Measurements from ENCODE around the gene PPM1H.
"Not testable (repeated sequence)": the region's sequence is repeated elsewhere in the genome, so short reads cannot be mapped to it uniquely, and the experiment has no call there.

The PPM1H gene, protein sequence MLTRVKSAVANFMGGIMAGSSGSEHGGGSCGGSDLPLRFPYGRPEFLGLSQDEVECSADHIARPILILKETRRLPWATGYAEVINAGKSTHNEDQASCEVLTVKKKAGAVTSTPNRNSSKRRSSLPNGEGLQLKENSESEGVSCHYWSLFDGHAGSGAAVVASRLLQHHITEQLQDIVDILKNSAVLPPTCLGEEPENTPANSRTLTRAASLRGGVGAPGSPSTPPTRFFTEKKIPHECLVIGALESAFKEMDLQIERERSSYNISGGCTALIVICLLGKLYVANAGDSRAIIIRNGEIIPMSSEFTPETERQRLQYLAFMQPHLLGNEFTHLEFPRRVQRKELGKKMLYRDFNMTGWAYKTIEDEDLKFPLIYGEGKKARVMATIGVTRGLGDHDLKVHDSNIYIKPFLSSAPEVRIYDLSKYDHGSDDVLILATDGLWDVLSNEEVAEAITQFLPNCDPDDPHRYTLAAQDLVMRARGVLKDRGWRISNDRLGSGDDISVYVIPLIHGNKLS

DNA sequence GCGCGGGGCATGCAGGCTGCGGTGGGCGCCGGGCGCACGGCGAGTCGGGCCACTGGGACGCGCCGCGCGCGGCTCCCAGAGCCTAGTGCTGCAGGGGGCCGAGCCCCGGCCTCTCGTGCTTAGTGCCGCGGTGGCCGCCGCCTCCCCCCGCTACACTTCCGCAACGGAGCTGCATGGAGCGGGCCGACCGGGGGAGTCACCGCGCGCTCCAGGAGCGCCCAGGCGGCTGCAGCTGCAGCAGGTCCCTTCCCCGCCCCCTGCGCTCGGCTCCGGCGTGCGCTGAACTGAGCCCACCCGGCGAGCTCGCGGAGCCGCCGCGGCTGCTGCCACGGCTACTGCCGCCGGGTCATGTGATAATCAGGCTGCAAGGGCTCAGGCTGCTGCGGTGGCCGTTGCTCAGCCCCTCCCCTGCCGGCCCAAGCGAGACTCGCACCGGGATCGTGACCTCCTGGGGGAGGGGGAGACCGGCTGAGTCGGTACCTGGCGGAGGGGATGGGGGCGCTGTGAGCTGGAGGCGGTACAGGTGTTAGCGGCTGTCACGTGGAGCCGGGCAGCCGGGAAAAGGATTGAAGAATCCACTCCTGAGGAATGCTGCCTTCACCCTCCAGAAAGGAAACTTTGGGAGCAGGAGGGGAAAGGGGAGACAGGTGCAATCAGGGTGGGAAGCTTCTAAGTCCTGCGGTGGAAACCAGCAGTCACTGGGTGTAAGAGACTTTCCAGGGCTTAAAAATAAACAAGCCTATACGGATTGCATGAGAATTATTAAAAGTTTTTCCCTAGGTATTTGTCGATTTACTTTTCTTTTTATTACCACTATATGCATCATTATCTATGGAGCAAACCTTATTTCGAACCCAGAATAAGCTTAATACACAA lies at the start of gene PPM1H:
Gene PPM1H (minus strand): TSS at position 352 of the 876 bp plus-strand sequence. CDS start 414 bp downstream, outside the sequence.
- peak; percentile 51 for DNase-seq

DNA sequence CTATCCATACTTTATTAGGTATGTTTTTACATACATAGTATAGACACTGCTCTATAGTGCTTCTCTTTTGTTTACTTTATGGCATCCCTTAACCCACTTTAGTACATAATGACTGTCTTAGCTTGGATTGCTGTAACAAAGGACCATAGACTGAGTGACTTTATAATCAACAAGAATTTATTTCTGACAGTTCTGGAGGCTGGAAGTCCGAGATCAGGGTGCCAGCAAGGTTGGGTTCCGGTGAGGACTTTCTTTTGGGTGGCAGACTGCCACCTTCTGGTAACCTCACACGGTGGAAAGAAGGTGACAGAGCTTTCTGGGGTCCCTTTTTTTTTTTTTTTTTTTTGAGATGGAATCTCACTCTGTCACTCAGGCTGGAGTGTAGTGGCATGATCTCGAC lies 48.6 kb upstream of the PPM1H start:
- DNase-seq = no peak

DNA sequence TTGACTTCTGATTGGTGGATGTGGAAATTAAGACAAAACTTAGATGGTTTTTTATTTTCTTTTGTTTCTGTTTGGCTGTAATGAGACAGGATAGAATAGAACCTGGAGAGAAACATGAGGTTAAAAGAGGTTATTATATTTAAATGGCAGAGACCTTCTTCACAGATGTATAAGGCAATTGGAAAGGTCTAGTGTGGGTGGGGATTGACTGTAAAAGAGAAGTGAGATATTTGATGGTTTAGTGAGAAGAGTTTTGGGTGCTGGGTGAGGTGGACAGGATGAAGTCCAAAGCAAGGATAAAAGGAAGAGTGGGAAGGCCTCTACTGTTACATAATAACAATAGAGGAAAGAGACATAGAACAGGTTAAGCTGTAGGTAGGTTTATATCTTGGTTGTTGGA lies 43.8 kb upstream of the PPM1H start:
- DNase-seq = no peak

DNA sequence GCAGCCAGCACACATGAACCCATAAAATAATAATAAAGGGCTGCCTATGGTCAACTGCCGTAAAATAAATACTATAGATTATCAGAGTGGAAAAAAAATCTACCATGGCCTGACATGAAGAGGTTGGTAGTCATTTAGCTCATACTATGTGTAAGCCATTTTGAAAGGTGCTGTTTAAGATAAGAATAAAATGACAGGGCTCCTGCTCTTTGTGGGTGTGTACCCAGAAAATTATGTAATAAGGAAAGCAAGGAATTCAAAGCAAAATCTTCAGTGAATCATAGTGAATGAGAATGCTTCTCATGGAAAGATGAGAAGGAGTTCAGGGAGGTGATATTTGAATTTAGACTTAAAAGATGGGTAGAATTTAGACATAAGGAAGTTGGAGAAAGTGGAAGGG lies 42.9 kb upstream of the PPM1H start:
- no peak for DNase-seq

DNA sequence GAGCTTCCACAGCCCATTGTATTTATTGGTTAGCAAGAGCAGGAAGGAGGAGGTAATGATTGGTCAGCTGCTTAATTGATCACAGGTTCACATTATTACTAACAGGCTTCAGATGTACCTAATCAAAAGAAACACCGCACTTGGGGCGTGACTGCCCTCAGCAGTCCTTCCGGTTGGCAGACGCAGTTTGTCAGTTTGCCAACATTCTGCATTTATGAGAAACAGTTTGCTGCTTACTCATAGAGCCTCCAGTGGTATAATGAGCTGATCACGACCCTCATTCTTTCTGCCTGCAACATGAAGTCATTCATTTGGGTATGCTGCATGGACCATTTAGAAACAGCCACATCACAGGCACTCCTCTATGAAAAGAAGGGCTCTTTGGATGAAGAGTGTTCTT lies 42.5 kb upstream of the PPM1H start:
- no peak for DNase-seq

DNA sequence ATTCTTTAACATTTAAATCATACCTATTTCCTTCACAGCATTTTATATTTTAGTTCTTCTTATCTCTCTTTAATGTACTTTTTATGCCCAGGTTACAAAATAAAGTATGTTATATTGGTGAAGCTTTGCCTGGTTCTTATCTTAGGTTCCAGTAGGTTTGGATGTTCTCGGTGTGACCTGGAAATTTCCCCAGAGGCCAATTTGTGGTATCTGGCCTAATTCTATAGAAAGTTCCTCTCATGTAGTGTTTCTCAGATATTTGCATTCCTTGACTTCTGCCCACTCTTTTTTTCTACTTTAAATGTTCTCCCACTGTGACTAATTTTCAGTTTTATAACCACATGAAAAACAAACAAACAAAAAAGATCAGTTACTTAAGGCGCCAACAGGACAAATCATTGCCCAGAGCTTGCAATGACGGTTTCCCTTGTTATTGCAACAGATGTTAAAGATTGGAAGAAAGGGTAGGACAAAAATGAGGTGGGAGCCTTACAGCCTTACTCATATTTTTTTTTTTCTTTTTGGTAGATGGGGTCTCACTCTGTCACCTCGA lies 41.2 kb upstream of the PPM1H start:
- DNase-seq = no peak

DNA sequence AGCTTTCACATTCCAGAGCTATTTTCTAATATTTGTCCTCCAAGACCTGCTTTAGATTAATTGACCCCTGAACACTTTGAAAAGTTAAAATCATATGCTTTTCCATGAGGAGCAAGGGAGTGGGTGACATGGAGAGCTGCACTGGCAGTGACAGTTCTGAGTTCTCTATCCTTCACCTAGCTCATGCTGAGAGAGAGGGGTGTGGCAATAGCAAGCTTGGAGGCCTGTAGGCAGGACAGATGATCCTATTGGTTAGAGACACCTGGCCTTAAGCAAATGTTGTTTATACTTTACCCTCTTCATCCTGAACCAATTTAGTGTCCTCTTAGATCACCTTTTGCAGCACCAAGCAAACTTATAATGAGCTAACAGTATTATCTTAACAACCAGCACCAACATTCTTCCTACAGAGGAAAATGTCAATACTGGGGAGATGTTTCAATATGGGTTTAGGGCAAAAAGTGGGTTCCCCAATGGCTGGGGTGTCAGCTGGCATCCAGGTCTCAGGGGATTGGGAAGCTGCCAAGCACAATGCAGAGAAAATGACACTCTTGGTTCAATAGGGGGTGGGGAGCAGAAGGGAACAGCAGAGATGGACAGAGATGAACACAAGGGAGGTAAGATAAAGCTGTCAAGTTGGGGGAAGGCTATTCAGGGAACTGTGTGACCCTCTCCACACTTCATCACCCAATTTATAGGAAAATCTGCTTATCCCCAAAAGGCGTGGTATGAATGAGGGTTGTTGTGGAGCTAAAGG lies 37.0 kb upstream of the PPM1H start:
- no peak for DNase-seq

DNA sequence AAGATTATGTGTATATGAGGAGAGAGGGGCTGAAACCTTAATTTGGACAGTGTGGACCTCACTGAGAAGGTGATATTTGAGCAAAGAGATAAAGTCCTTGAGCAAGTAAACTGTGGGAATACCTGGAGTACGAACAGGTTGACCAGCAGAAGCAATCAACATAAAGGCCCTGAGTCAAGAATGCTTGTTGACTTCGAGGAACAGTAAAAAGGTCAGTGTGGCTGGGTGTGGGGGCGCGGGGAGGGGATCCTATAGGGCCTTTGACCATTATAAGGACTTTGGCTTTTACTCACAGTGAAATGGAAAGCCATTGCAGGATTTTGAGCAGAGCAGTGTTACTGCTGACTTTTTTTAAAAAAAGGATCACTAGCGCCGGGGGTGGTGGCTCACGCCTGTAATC lies 34.7 kb upstream of the PPM1H start:
- DNase-seq = no peak

DNA sequence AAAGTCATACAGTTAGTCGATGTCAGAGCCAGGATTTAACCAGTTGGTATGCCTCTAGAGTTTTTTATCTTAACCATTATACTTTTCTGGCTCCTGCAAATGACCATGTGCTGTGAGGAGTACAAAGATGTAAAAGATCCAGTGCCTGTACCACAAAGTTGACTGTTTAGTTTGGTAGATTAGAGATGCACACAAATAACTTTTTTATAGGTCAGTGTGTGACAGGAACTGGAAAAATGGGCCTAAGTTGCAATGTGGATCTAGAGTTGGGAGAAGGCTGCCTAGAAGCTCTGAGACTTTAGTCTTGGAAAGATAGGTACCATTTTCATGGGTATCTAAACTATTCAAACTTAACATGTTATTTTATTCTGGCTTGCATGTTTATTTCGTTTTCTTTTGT lies 32.8 kb upstream of the PPM1H start:
- DNase-seq = no peak

DNA sequence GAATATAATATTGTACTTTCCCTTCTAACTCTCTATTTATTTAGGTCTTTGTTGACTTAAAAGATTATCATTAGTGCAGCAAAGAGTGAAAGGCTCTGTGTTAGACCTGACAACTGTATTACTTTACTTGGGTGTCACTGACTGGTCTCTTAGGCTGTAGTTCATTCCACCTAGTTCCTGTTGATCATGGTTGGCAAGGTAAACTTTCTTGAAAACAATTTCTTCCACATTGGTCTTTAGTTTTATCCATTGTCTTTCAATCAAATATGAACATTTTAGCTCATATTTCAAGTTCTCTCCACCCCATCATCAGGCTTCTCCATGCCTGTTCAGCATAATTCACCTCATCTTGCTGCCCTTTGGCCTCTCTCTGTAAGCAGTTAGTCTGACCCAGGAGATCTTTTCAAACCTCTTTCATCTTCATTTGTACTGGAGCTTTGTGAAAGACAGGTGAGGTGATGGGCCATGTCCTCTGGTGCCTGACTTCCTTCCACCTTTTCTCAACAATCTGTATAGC lies 32.1 kb upstream of the PPM1H start:
- DNase-seq = no peak

DNA sequence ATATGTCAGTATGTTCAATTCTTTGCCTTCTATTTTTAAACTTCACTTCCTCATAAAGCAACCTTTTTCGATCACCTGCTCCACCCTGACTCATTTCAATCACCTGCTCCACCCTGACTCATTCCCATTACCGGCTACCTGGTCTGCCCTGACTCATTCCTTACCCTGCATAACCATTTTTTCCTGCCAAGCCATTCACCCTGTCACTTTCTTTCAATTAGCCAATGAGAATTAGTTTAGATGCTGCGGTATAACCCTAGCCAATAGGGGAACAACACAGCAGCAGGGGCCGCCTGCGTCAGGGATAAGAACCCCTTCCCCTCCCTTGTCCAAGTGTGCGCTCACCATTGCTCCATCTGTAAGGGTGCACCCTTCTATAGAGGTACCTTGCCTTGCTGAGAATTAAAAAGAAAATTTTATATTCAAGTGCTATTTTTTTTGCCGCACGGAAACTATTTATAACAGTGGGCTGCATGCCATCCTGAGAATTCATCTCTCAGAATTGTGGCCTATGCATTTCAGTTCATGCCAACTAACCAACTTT lies 31.6 kb upstream of the PPM1H start:
- DNase-seq = peak; percentile 48

DNA sequence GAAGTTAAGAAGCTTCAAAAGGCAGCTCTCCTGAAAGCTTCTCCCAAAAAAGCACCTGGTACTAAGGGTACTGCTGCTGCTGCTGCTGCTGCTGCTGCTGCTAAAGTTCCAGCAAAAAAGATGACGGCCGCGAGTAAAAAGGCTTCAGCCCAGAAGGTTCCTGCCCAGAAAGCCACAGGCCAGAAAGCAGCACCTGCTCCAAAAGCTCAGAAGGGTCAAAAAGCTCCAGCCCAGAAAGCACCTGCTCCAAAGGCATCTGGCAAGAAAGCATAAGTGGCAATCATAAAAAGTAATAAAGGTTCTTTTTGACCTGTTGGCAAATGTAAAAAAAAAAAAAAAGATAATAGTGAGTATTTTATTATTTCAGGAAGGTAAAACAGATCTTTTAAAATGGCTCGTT lies 30.8 kb upstream of the PPM1H start:
- not testable (repeated sequence) for DNase-seq

DNA sequence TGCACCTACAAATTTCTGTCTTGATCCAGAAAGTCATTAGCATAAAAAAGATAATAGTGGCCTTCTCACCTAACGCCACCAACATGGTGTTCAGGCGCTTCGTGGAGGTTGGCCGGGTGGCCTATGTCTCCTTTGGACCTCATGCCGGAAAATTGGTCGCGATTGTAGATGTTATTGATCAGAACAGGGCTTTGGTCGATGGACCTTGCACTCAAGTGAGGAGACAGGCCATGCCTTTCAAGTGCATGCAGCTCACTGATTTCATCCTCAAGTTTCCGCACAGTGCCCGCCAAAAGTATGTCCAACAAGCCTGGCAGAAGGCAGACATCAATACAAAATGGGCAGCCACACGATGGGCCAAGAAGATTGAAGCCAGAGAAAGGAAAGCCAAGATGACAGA lies 30.3 kb upstream of the PPM1H start:
- DNase-seq = not testable (repeated sequence)

DNA sequence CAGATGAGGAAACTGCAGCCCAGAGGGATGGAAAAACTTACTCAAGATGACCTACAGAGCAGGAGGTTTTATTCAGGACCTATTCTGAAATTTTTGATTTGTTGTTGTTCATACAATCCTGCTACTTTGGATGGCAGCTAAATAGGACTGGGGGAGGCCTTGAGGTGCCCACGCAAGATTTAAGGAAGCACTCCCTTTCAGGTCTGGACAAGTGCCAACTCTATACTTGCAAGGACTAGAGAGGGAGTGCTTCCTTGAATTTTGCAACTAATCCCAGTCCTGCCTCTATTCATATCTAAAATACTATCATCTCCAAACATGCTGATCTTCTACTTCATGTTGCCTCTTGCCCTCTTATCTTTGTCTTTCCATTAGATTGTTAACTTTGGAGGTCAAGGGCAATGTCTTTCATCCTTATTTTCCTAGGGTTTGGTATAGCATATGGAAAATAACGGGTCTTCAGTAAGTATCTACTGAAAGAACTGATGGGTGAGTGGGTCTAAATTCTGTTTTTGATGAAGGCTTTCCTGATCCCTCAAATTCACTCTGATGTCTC lies 28.6 kb upstream of the PPM1H start:
- no peak for DNase-seq

DNA sequence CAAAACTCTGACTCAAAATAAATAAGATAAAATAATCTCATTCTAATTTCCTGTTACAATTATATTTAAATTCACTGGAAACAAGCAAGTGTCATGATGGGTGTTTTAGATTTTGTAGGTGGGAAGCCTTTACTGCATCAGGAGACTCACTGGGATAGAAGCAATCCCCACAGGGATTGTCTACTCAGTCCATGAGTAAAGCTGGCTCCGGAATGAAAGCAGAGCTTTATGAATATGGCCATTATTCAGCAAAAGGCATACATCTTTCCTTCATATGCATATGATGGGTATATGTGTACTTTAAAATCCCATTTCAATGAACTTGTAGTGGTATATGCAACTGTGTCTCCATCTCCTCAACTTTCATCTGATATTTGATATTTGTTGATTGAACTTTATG lies 25.4 kb upstream of the PPM1H start:
- no peak for DNase-seq

DNA sequence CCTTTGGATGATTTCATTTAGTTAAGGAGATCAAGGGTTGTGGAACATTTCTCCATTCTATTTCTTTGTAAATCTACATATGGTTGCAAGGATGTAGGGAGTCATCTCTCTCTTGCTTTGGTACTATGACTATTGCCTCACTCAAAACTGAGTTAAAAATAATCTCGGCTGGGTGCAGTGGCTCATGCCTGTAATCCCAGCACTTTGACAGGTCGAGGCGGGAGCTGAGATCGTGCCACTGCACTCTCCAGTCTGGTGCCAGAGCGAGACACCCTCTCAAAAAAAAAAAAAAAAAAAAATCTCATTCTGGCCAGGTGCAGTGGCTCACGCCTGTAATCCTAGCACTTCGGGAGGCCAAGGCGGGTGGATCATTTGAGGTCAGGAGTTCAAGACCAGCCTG lies 24.8 kb upstream of the PPM1H start:
- no peak for DNase-seq

DNA sequence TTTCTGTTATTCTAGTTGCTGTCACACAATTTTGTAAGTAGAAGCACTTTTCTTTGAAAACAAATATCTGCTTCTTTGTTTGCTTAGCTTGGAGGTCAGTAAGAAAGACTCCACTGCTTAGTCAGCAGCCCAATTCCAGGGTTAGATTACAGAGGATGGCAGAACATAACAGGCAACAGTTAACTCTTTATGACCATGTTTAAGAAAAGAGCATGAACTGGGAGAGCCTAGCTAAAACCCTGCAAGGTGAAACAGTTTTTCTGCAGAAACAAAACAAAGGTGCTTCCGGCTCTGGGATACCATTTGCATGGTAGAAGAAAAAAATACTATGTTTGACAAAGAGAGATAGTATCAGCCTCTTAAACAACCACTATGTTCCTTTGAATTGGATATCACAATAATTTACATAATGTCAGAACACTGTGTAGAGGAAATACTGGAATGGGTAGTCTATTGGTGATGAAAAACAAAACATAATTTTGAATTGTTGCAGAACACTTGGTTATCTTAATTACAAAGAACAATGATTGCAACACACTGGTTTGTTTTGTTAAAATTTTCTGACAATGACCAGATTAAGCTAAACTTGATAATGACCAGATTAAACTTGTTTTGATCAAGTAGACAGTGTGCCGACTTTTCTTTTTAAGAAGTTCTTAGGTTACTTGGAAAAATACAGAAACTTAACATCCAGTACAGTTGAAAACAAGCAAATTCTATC lies 22.4 kb upstream of the PPM1H start:
- DNase-seq = no peak

DNA sequence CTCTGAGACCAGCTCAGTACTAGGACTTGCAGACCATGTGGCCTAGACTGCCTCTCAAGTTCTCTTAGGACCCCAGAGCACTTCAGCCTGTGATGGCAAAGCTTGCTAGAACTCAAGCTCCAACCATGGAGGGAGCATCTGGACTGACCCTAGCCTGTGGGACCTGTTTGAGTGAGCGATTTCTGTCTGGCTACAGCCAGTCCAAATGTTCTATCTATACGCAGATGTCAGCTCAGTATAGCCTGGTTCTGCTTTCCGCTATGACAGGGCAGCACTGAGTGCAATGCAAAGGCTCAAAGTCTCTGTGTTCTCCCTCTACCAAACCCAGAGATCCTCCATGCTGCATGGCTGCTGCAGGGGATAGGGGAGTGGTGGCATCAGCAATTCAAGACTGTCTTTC lies 20.7 kb upstream of the PPM1H start:
- DNase-seq = no peak

DNA sequence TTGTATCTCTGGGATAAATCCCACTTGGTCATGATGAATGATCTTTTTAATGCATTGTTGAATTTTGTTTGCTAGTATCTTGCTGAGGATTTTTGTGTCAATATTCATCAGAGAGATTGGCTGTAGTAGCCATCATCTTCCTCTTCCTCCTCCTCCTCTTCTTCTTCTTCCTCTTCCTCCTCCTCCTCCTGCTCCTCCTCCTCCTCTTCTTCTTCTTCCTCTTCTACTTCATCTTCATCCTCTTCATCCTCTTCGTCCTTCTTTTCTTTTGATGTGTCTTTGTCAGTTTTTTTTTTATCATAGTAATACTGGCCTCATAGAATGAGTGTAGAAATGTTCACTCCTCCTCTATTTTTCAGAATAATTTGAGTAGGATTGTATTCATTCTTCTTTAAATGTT lies 15.4 kb upstream of the PPM1H start:
- no peak for DNase-seq

DNA sequence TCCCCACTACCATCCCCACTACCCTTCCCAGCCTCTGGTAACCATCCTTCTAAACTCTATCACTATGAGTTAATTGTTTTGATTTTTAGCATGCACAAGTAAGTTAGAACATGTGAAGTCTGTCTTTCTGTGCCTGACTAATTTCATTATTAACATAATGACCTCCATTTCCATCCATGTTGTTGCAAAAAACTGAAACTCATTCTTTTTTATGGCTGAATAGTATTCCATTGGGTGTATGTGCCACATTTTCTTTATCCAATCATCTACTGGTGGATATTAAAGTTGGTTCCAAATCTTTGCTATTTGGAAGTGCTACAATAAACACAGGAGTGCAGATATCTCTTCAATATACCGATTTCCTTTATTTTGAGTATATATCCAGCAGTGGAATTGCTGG lies 13.2 kb upstream of the PPM1H start:
- no peak for DNase-seq

DNA sequence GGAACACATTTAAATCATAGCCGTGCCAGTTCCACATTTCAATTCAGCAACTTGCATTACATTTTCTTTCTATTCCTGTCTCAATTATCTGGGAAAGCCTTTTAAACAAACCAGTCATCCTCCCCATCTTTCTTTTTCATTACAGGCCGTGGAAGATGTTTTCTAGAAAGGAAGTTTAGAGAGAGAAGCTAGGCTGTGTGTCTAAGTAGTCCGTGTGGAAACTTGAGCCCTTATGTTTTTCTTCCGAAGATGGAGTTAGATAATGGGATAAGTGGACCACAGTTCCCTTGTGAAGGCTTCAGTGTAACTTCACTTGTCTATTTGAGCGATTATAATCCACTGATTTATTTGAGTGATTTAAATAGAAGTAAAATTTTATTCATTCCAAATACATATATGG lies 12.4 kb upstream of the PPM1H start:
- no peak for DNase-seq
